ENCODE results near the gene DIP2C.

GRCh38 chr10:326894-327635 lies 362.4 kb downstream of the DIP2C start:
- TF ChIP-seq CTCF (IDR thresholded peaks at IDR 0.05) (no peak), EP300 (IDR thresholded peaks at IDR 0.05; ENCODE audit: low read depth) (no peak), POLR2A (IDR thresholded peaks at IDR 0.05) (no peak)

Data from transverse colon (tissue), 3 donors.